IPS-11a (cell line): Measurements from ENCODE around the gene MPP2.
"Not testable (repeated sequence)": the region's sequence is repeated elsewhere in the genome, so short reads cannot be mapped to it uniquely, and the experiment has no call there.

ENCODE experiments used
- H3K4me3 ChIP-seq: one replicate; pipeline ENCODE4 v1.5.1; 2013; ENCODE audit warnings: low read depth, low read length, control low read depth

Gene MPP2

DNA sequence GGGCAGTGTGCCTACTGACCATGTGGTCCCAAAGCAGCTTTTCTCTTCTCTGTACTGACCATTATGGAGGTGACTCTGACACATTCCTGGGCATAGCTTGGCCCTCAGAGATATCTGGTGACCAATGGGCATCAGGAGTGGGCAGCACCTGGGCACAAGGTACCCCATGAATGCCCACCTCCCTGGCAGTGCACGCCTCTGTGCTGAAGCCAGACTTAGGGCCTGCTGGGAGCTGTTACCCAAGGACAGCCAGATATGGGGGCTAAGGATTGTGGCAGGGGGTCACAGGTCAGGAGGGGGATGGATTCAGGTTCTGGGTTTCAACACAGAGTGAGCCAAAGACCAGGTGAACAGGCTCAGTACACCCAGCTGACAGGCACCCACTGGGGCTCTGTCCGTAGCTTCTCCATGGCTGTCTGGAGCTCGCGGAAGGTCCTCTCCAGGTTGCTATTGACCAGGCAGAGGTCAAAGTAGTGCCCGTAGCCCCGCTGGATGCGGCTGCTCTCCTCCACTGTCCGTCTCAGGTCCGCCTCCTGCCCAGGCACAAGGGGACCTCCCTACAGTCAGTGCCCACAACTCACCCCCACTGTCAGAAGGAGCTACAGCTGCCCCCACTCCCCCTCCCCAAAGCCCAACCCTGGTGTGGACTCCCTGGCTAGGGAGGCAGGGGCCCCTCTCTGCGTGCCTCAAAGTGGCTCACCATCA lies 29.7 kb downstream of the MPP2 start:
- no peak overlapping the region for H3K4me3 ChIP-seq

DNA sequence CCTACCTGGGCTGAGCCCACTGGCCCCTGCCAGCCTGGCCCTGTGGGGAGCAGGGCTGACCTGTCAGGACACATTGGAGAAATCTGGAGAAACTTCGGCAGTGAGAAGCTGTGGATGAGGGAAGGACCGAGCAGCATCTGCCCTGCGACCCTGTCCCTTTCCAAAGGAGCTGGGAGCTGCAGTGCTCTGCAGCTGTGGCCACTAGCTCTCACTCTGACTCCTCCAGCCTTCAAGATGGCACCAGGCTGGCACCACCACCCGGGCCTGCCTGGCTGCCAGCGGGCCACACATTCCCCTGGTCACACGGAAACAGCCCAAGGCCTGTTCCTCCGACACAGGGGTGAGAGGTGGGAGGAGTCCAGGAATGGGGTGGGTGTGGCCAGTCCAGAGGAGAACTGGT lies 30.3 kb downstream of the MPP2 start:
- H3K4me3 ChIP-seq, result no peak overlapping the region

DNA sequence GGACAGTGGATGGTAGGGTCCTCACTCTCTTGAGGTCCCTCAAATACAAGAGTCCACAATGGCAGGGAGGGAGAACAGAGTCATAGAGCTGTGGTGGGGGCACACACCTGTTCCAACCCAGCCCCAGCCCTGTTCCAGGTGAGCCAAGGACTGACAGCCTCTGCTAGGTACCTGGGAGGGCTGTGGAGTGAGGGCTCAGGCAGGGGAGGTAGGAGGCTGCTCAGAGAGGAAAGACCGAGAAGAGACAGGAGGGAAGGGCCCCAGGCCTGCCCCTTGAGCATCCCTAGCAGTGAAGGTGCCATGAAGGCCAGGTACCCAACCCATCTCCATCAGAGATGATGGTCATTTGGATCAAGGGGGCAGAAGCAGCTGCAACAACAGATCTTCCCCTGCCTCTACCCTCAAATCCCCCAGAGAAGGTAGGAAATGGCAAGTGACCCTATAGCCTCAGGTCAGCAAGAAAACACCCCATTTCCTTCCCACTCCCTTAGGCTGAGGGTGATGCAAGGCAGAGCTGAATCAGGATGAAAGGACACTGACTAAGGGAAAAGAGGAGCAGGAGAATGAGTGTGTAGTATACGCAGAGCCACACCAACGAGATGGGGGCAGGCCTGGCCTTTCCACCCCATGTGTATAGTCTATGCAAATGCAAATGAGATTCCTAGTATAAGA lies 31.7 kb downstream of the MPP2 start:
- no peak overlapping the region for H3K4me3 ChIP-seq

DNA sequence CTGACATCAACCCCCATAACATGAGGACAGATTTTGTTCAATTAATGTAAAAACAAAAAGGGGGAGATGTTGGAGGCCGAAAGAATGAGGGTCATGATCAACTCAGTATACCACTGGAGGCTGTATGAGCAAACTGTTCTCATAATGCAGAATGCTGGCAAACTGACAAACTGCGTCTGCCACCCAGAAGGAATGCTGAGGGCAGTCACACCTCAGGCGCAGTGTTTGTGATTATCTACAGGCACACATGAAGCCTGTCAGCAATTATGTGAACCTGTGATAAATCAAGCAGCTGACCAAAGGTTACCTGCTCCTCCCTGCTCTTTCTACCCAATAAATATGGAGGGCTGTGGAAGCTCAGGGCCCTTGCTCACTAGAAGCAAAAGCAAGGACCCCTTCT lies 33.0 kb downstream of the MPP2 start:
- no peak overlapping the region for H3K4me3 ChIP-seq

DNA sequence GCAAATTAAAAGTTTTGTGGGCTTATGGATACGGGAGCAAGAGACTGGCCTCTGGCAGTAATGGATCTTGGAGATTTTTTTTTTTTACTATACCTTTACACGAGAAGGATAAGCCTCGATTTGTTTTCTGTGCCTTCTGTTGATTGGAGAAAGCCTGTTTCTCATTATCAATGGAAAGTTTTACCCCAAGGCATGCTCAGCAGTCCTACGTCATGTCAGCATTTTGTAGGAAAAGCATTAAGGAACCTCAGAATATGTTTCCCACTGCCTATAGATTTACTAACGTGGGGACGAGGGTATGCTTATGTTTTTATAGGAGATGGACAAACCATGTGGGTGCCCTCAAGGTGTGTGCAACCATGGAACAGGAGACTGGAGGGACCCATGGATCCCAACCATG lies 33.5 kb downstream of the MPP2 start:
- no peak overlapping the region for H3K4me3 ChIP-seq

DNA sequence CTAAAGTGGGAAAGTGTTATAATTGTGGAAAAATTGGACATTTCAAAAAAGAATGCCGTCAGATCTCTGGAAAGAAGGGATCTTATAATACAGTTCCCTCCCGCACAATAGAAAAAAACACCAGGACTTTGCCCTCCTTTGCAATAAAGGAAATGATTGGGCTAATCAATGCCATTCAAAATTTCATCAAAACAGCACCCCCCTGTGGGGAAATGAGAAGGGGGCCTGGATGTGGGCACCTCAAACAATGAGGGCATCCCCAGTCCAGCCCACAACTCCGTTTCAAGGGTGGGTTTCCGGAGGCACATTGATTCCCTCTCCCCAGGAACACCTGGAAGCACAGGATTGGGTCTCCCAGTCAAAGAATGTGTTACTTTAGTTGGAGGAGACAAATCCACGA lies 34.2 kb downstream of the MPP2 start:
- H3K4me3 ChIP-seq, result no peak overlapping the region

DNA sequence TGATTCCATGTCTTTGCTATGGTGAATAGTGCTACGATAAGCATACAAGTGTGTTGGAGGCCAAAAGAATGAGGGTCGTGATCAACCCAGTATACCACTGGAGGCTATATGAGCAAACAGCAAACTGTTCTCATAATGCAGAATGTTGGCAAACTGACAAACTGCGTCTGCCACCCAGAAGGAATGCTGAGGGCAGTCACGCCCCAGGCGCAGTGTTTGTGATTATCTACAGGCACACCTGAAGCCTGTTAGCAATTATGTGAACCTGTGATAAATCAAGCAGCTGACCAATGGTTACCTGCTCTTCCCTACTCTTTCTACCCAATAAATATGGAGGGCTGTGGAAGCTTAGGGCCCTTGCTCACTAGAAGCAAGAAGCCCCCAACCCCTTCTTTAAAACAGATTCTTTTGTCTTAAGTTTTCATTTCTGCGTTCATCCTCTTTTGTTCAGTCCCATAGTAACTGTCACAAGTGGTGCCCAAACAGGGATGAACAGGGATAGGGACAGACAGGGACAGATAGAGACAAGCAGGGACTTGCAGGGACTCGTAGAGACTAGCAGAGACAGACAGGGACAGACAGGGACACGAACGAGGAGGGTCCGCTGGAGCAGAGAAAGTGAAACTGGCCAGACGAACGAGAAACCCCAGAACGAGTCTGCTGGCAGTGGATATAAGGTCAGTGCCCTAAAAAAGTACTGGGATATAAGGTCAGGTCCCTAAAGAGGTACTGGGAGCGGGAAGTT lies 35.2 kb downstream of the MPP2 start:
- no peak overlapping the region for H3K4me3 ChIP-seq

DNA sequence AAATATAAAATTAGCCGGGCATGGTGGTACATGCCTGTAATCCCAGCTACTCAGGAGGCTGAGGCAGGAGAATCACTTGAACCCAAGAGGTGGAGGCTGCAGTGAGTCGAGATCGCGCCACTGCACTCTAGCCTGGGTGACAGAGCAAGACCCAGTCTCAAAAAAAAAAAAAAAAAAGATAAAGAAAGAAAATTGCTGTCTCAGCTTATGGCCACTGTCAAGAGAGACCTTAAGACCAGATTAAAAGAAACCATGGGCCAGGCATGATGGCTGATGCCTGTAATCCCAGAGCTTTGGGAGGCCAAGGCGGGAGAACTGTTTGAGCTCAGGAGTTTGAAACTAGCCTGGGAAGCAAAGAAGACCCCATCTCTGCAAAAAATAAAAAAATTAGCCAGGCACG lies 38.3 kb downstream of the MPP2 start:
- H3K4me3 ChIP-seq, result not testable (repeated sequence)

DNA sequence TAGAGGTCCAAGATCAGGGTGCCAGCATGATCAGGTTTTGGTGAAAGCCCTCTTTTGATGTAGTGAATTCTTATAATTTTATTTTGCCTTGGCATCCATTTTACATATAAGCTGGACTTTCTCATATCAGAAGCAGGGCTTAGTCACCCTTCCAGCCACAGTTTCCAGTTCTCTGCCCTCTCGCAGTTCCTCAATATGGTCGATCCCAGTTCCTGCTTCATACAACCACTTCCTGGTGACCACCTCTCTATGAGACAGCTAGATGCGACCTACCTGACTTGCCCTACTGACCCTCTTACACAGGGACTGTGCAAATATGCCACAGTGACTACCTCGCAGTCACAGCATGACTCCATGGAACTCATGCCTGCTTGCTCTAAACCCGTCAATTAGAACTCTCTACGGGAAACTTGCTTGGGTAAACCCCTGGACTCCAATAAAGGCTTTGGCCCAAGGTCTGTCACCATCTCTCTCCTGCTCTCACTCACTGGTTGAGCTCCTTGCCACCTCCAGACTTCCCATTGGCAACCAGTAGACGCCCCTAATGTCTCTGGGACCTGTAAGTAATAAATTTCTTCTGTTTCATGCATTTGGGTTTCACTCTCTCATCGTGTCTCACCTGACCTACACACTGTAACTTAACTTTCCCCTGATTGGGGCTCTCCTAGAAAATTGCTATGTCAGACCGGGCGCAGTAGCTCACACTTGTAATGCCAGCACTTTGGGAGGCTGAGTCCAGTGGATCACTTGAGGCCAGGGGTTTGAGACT lies 38.9 kb downstream of the MPP2 start:
- H3K4me3 ChIP-seq, result no peak overlapping the region

DNA sequence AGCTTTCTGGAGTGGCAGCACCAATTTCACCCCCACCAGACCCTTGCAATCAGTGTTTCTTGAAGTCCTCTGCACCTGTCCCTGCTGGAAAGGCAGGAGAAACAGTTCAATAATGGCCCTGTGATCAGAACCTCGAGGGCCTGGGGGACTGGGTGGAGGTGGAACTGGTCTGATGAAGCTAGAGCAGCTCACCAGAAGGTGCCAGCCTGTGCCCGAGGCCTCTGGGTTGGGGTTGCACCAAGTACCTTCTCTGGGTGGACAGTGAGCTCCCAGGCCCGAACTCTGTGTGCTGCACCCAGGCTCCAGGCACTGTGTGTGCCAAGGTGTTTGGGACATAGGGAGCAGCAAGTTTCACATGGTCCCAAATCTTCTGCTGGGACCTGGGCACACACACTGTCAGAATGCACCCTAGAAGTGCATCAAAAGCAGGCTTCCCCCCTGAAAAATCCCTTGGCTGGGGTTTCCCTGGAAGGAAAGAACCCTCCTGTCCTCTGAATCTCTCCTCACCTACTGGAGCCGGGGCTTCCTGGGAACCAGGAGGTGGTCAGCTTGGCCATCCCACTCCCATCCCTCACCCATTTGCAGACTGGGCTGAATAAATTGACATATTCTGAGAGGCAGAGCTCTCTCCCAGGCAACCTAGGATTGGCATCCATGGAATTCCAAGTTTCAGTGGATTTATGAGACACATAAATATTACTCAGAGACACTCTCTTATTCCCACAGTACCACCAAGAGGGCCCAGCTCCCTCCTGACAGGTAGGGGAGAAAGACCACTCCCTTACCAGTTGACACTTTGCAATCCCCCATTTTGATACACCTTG lies 43.0 kb downstream of the MPP2 start:
- H3K4me3 ChIP-seq, result no peak overlapping the region

DNA sequence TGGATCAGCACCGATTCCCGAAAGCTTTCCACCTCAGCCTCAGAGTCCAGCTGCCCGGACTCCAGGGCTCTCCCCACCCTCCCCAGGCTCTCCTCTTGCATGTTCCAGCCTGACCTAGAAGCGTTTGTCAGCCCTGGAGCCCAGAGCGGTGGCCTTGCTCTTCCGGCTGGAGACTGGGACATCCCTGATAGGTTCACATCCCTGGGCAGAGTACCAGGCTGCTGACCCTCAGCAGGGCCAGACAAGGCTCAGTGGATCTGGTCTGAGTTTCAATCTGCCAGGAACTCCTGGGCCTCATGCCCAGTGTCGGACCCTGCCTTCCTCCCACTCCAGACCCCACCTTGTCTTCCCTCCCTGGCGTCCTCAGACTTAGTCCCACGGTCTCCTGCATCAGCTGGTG lies 45.4 kb downstream of the MPP2 start:
- no peak overlapping the region for H3K4me3 ChIP-seq

DNA sequence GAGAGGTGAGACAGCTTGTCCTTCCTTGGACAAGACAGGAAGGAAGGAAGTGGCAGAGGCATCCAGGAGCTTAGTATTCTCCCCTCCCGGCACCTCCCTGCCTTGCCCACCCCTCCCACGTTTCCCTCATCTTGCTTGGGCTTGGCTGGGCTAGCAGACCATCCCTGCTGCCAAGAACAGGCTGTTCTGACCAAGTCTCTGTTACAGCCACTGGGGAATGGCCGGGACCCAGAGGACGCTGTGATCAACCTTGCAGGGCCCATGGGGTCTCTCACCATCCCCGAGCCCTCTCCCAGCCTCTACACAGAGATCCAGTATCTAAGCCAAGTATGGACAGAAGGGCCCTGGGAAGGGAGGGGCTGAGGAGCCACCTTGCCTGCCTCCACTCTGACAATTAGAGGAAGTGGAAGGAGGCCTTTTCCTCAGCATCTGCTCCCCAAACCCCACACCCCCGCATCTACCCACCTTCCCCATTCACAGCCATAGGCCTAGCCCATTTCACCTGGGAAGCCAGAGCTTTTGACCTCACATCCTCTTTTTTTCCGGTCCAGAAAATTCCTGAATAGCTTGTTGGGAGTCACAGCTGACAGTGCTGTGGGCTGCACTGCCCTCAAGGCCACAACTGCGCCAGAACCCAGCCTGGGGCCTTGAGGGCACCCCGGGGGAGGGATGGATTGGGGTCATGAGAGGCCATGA lies 46.3 kb downstream of the MPP2 start:
- no peak overlapping the region for H3K4me3 ChIP-seq

DNA sequence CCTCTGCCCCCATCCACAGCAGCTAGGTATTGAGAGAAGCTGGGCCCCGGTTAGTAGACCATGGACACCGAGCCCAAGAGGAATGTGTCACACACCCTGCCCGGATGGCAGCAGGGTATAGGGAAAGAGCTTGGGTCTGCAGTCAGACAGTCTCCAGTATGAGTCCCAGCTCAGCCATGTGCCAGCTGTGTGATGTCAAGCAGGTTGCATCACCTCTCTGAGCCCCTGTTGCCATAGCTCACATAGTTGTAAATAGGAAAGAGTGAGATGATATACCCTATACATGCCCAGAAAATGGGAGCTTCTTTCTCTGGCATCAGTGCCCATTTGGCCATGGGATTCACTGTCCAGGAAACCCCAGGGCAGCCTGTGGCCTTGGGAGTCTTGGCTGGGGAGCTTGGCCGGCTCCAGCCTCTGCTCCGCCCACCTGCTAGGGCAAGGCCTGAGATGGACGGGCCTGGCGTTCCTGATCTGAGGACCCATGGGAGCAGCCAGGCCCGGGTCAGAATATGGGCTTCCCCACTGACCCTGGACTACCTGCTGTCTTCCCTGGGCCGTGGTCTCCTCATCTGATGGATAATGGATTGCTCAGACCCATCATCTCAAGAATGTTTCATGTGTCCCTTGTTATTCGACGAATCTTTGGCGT lies 47.1 kb downstream of the MPP2 start:
- no peak overlapping the region for H3K4me3 ChIP-seq

DNA sequence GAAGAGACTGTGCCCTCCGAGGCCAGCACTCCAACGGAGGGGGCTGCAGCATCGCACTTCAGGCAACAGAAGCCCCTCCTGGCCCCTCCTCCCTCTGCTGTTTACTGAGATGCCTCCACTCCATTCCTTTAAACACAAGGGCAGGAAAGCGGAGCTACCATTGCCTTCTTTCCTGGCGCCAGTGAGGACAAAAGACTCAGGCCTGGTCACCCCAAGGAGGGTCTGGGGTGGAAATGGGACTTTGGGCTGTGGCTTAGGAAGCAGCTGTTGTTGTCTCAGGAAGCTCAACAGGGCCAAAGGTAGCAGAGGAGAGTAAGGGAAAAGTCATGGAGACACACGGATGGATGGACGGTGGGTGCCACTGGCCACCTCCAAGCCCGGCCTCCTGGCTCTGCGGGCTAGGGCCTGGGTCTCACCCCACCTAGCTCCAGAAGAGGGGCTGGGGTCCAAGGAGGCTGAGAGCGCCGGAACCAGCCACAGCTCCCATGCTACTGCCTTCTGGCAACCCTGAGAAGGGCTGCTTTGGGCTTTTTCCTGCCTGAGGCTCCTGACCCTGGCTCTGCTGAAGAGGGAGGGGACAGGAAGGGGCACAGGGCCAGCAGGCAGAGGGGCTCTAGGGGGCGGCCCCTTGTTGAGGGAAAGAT lies 49.3 kb downstream of the MPP2 start:
- H3K4me3 ChIP-seq, result no peak overlapping the region

DNA sequence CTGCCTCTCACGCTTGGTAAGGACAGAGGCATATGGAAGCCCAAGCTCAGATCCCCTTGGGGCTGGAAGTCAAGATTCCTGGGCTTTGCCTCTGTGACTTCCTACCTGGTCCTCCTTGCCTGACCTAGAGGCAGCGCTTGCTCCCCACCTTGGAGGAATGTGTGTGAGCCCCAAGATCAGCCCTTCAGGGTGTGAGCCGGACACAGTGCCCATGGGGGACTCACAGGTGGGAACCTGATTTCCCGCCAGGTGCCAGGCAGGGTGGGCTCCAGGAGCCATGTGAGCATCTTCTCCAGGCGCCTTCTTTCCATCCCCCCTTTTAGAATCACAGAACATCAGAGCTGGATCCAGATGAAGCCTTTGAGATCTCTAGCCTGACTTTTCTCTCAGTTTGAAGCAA lies 50.2 kb downstream of the MPP2 start:
- H3K4me3 ChIP-seq, result no peak overlapping the region

DNA sequence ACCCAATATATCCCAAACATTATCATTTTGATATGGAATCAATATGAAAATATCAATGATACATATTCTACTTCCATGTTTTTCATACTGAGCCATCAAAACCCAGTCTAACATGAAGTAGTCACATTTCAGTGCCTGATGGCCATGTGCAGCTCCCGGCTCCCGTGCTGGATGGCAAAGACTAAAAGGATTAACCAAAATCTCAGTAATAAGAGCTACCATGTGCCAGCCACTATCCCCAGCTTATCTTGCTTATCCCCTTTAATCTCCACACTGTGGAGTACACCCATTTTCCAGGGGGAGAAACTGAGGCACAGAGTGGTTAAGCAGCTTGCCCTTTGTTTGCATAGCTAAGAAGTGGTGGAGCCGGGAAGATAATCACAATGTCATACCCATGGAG lies 51.2 kb downstream of the MPP2 start:
- no peak overlapping the region for H3K4me3 ChIP-seq

DNA sequence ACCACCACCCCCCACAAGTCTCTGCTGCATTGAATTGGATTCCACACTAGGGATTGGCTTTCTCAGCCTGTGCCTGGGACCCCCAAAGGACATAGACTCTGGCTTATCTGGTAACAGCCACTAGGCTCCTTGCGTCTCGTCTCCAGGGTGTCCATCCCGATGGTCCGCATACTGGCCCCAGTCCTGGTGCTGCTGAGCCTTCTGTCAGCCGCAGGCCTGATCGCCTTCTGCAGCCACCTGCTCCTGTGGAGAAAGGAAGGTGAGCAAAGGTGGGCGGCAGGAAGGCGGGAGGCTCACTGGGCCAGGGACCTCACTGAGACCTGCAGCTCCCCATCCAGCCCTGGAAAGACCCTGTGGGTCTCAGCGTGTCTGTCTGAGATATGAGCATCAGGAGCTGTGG lies 52.3 kb downstream of the MPP2 start:
- H3K4me3 ChIP-seq, result no peak overlapping the region

DNA sequence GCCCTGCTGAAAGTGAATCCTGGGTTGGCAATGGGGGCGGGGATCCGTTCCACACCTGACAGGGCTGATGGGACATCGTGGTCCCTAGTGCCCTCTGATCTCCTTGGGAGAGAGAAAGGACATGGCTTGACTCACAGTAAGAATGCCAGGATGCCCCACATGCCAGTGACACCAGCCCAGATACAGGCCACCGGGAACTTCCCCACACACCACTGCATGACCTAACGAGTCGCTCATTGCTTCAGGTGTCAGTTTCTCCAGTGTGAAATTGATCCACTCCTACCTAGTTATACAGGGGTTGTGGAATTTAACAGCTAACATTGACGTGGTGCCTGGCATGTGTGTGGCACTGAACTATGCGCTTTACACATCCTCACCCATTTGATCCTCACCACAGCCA lies 52.8 kb downstream of the MPP2 start:
- H3K4me3 ChIP-seq, result no peak overlapping the region

DNA sequence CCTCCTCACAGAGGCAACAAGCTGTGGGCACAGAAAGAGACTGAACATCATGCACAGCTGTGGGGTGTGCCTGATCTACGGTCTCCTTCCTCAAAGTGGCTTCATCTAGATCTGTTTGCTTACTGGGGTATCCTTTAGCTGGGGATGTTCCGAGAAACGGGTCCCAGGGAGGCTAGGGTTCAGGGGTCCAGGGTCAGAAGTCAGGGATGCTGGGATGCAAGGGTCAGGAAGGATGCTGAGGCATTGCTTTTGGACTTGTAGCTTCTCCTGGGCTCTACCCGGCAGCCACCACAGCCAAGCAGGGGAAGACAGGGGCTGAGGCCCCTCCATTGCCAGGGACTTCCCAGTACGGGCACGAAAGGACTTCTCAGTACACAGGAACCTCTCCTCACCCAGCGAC lies 53.8 kb downstream of the MPP2 start:
- no peak overlapping the region for H3K4me3 ChIP-seq
